Thoracic aorta (tissue), 2 donors: Measurements from ENCODE around the gene PTPRO. TPM values are rescaled to one million over a fixed set of nuclear protein-coding genes. Genes with fewer than 3 reads are reported as not detected.

ENCODE experiments used
- ATAC-seq: fragments of 150-250 bp; one replicate; pipeline ENCODE4 v1.8.0; 2017; ENCODE audit warnings: low read depth; ENCODE audit not compliant: insufficient number of reproducible peaks, low FRiP score
- DNase-seq: peaks from one replicate; pipeline ENCODE4 v3.0.0-alpha.2; 2020; ENCODE audit warnings: low spot score
- H3K27ac ChIP-seq, 2 donors: fragments of 200-600 bp; sonication (generic); 1 replicate in 1 of 2; 2 replicates in 1 of 2; pipeline ENCODE4 v1.5.1; 2016; ENCODE audit warnings: mild to moderate bottlenecking in 2 of 2, moderate library complexity in 2 of 2
- H3K27me3 ChIP-seq: fragments of 200-600 bp; sonication (generic); replicated peaks from 2 replicates; pipeline ENCODE4 v1.6.0; 2016; ENCODE audit warnings: mild to moderate bottlenecking; ENCODE audit not compliant: insufficient read depth
- H3K36me3 ChIP-seq: fragments of 200-600 bp; sonication (generic); one replicate; pipeline ENCODE4 v1.5.1; 2016
- H3K4me1 ChIP-seq, 2 donors: fragments of 200-600 bp; sonication (generic); 1 replicate in 1 of 2; 2 replicates in 1 of 2; pipeline versions ENCODE4 v1.5.1 to v1.6.0; 2016; ENCODE audit warnings: low read depth in 2 of 2, mild to moderate bottlenecking in 1 of 2; ENCODE audit not compliant: control insufficient read depth in 1 of 2
- H3K4me3 ChIP-seq: fragments of 200-600 bp; sonication (generic); 2 replicates; pipeline ENCODE4 v1.5.1; 2016; ENCODE audit warnings: mild to moderate bottlenecking
- H3K9me3 ChIP-seq: fragments of 200-600 bp; sonication (generic); 2 replicates; pipeline ENCODE4 v1.5.1; 2016
- total RNA-seq, 2 donors: library from RNA; depleted of rRNA; stranded (reverse); fragments of >200 nt; gene quantifications; one replicate each; pipeline versions ENCODE4 v1.1.0 to v1.2.3, GENCODE V29; 2016
- TF ChIP-seq, protein P1 (sequence below): fragments of 200-600 bp; sonication (generic); IDR thresholded peaks from one replicate; pipeline ENCODE4 v1.5.1; 2019; ENCODE audit warnings: antibody characterized with exemption

Gene PTPRO
- total RNA-seq, 2 donors from 2014 or later = 11.9 to 19.5 TPM

DNA sequence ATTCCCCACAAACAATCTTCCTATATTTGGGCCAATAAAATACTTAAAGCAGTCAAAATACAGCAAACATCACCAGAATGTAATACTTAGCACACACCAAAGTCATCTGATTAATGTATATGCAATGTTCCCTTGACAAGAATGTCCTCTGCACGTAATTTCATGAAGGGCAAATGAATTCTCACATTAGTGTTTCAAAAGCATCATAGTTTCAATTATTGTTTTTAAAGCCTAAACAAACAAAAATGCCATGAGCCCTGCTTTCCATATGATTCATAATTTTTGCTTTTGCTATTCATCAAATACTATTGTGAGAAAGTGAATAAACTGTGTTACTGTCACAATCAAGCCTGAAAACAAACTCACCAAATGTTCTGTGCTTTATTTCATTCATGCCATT is 310.9 kb downstream of the PTPRO start:
- no peak overlapping the region for H3K4me3 ChIP-seq
- no peak for ATAC-seq
- no peaks in the 10 kb centered on the region for H3K9me3 ChIP-seq
- no peaks in the 10 kb centered on the region for H3K36me3 ChIP-seq
- peaks cover 35 to 49% of the 10 kb centered on the region in 2 donors for H3K4me1 ChIP-seq
- peak overlapping the region; percentile 3 to 38 for H3K27ac ChIP-seq
- no peaks in the 10 kb centered on the region for H3K27me3 ChIP-seq
- no peak for DNase-seq
- TF ChIP-seq, protein P1, sequence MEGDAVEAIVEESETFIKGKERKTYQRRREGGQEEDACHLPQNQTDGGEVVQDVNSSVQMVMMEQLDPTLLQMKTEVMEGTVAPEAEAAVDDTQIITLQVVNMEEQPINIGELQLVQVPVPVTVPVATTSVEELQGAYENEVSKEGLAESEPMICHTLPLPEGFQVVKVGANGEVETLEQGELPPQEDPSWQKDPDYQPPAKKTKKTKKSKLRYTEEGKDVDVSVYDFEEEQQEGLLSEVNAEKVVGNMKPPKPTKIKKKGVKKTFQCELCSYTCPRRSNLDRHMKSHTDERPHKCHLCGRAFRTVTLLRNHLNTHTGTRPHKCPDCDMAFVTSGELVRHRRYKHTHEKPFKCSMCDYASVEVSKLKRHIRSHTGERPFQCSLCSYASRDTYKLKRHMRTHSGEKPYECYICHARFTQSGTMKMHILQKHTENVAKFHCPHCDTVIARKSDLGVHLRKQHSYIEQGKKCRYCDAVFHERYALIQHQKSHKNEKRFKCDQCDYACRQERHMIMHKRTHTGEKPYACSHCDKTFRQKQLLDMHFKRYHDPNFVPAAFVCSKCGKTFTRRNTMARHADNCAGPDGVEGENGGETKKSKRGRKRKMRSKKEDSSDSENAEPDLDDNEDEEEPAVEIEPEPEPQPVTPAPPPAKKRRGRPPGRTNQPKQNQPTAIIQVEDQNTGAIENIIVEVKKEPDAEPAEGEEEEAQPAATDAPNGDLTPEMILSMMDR = no peak

DNA sequence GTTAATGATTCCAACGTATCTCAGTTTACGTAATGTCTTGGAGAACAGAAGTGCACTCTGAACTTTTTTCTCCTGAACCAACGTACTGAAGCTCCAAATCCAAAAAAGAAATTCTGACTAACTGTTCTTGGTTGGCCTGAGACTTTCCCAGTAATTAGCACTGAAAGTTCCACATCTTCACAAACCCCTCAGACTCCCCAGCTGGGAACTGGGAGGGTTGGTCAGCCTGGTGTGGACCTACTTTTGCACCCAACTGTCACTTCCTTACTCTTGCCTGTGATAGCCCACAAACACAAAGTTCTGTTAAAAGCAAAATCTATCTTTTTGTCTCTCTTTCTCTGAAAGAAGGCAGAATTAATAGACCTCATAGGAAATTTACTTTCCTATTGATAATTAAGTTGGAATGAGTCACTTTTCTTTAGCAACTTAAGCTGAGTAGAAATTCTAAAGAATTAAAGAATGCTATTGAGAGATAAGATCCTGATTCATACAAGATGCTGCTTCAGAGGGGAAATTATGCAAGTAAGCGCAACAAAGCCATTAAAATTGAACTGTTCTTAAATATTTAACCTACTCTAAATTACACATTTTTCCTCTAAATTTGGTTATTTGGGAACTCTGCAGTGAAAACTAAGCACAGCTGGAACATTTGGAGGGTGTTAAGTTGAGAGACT is 311.8 kb downstream of the PTPRO start:
- H3K9me3 ChIP-seq = no peaks in the 10 kb centered on the region
- TF ChIP-seq, protein P1 = no peak
- peak overlapping the region in 1 of 2 donors; percentile 38 for H3K27ac ChIP-seq
- no peaks in the 10 kb centered on the region for H3K36me3 ChIP-seq
- peaks cover 34 to 53% of the 10 kb centered on the region in 2 donors for H3K4me1 ChIP-seq
- no peak overlapping the region for H3K4me3 ChIP-seq
- H3K27me3 ChIP-seq = no peaks in the 10 kb centered on the region
- DNase-seq (no peak), ATAC-seq (no peak)

DNA sequence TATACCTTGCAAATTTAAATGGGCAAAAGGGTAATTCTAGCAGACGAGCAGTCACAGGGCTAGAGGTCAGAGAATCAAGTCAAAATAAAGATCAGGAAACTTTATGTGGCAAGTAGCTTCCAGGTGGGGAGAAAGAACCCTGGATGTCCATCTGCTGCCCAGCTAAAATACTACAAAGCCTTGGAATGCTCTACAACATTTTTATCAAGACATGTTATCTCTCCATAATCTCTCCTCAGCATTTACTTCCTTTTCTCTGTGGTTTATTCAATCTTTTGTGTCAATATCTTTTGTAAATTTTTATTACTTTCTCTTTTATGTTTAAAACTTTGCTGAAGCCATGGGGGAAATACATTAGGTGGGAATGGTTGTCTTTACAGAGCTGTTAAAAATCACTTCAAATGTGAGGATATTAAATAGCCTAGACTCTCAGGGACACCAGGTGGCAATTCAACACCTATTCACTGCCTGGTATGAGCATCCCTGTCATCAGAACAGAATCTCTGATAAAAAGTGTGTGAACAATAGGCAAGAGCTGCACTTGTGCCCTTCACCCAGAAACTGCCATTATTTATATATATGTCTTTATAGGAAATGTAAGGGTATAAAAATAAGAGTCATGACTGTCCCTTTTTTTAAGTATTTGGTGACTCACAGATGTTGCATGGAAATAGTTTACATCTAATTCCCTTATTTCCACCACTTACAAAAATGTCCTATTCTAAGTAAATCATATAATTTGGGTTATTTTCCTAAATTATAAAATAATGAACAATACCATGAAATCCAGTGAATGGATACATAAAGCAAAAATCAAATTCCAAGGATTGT is 314.0 kb downstream of the PTPRO start:
- no peaks in the 10 kb centered on the region for H3K36me3 ChIP-seq
- peak overlapping the region in 1 of 2 donors; percentile 59 for H3K27ac ChIP-seq
- DNase-seq = no peak
- TF ChIP-seq, protein P1 = no peak
- no peaks in the 10 kb centered on the region for H3K27me3 ChIP-seq
- H3K4me1 ChIP-seq = peaks cover 24 to 45% of the 10 kb centered on the region in 2 donors
- no peaks in the 10 kb centered on the region for H3K9me3 ChIP-seq
- H3K4me3 ChIP-seq = no peak overlapping the region
- no peak for ATAC-seq

DNA sequence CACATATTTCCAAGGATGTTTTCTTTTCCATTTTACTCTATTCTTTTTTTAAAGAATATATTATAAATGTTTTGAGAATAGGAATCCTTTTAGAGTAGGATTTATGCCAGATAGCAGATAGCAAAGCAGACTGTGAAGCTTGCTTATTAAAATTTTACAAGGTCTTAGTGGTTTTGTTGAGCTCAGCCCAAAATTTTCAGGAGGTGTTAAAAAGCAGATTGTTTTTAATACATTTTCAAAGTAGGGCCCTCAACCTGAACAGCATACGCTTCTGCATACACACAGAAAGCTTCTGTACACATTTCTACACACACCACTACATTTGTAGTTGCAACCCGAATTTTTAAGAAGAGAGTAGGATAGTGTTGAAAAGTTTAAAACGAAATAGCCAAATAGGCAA is 315.9 kb downstream of the PTPRO start:
- peak overlapping the region in 1 of 2 donors; percentile 4 for H3K27ac ChIP-seq
- no peaks in the 10 kb centered on the region for H3K9me3 ChIP-seq
- no peak overlapping the region for H3K4me3 ChIP-seq

DNA sequence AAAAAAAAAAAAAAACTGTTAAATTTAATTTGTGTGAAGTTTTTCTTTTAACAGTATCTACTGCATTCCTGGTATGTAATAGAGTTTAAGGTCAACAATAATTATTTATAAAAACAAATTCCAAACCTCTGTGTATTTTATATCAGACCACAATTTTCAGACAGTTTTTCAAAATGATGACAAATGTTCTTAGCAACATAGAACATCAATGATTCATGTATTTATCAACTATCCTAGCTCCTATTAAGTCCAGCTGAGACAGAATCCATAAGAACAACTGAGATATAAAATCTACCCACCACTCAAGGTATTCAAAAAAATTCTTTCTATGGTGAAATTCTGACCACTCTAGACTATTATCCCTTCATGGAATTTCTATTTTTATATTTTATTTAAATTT is 322.4 kb downstream of the PTPRO start:
- TF ChIP-seq, protein P1 = no peak
- Histone ChIP-seq H3K36me3 (peaks cover 4% of the 10 kb centered on the region), H3K4me3 (no peak overlapping the region), H3K27me3 (no peaks in the 10 kb centered on the region), H3K9me3 (no peaks in the 10 kb centered on the region), H3K4me1 (peaks cover 0 to 5% of the 10 kb centered on the region in 2 donors), H3K27ac (no peak overlapping the region)
- ATAC-seq = no peak
- DNase-seq = no peak

More for the DNA sequence above, 315.9 kb downstream of the PTPRO start:
- Histone ChIP-seq H3K27me3 (no peaks in the 10 kb centered on the region), H3K4me1 (peaks cover 22 to 35% of the 10 kb centered on the region in 2 donors), H3K36me3 (no peaks in the 10 kb centered on the region)
- TF ChIP-seq, protein P1 = no peak
- ATAC-seq (no peak), DNase-seq (no peak)
